ENCODE results near the gene FAM171A1.
A peak's percentile ranks its signal among the peaks of the same experiment; 100 is the strongest.

The FAM171A1 gene

DNA sequence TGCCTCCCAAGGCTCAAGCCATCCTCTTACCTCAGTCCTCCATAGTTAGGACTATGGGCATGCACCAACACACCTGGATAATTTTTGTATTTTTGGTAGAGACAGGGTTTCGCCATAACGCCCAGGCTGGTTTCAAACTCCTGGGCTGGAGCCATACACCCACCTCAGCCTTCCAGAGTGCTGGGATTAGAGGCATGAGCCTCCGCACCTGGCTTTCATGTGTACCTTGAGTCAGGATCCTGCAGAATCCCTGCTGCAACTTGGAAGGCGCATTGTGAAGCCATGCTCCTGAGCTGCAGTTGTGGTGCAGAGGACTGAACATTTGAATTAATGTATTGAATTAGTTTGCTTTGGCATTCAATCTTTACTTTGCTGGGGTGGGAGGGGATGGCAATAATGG is 173.2 kb downstream of the FAM171A1 start:
- DNase-seq, result no peak

GRCh38 chr10:15197276-15197675 is 173.8 kb downstream of the FAM171A1 start:
- DNase-seq, result no peak

GRCh38 chr10:15196021-15196834 is 174.9 kb downstream of the FAM171A1 start:
- DNase-seq, result no peak

DNA sequence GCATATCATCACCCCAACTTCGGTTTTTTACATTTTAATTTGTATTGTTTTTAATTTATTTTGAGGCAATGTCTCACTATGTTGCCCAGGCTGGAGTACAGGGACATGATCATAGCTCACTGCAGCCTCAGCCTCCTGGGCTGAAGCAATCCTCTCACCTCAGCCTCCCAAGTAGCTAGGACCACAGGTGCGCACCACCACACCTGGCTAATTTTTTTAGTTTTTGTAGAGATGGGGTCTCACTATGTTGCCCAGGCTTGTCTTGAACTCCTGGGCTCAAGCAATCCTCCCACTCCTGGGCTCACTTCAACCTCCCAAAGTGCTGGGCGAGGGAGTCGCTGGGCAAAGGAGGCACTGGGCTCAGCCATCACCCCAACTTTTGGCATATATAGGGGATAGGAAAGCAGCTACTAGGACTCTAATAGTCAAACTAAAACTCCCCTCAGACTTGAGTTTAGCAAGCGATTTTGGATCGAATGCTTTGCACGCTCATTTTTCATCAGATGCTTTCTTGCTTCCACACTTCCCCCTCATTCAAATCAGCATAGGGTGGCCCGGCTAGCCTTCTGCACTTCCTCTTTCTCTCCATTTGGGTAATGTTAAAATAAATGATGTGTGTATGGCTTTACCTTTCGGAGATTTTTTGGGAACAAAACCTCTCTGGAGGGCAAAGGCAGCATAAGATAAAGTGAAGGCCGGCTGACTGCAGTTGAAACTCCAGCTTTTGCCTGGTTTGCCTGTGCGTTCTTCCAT is 181.8 kb downstream of the FAM171A1 start:
- DNase-seq, result no peak

DNA sequence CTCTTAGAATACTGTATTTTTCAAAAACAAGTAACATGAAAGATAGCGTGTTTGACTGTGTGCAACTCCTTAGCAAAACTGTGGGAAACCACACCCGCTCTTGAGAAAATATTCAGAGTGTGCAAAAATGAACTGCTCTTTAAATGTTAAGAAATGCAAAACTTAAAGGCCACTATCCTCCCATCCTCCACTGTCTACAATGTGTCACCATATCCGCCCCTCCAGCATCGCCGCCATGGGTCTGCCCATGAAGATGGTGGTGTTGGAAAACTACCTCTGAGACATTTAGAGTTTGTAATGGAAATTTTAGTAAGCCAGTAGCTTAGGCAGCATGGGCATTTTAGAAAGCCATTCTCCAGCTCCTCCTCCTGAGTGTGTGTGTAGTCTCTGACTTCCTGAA is 182.5 kb downstream of the FAM171A1 start:
- peak; percentile 41 for DNase-seq

DNA sequence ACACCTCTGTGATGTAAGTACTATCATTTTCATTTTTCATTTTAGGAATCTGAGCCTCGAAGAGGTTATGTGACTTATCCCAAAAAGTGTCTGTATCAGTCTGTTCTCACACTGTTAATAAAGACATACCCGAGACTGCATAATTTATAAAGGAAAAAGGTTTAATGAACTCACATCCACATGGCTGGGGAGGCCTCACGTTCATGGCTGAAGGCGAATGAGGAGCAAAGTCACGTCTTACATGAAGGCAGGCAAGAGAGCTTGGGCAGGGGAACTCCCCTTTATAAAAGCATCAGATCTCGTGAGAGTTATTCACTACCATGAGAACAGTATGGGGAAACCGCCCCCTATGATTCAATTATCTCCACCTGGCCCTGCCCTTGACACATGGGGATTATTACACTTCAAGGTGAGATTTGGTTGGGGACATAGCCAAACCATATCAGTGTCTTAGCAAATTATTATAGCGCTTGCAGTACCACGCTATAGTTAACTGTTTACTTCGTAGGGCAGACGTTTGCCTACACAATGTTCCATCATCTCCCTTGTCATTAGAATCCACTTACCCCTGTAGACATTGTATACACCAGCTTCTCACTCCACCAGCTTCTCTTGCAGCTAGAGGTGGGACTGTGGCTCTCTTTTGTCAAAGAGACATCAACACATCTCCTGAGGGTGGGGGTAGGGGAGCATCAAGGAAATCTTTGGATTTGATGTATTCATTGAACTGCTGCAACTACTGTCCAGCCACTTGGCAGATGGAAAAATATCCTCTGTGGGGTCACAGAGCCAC is 187.2 kb downstream of the FAM171A1 start:
- DNase-seq, result no peak

DNA sequence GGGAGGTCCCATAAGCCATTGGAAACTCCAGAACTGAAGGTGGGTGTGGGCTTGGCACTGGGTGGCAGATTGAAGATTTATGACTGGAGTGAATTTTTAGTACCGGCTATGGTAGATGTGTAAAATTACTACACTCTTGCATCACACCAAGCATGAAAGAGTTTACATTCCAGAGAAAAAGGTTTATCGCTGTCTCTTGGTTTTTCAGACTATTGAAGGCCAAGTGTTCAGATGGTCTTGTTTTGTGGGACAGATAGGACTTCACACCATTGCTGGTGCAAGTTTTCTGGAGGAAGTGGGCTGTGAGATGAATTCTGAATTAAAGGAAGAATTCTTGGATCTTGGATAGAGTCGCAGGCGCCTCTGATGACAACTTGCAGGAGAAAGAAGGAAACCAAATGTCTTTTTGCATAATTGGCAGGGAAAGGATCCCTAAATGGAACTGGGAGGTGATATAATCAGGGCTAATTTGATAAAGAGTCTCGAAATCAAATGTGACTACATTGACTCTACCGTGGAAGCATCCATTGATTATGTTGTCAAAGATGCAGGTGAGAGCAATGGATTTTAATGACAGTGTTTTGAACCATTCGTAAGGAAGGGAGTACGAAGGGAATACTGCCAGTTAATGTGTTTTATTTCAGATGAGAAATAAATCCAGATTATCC is 188.4 kb downstream of the FAM171A1 start:
- DNase-seq, result no peak

- no peak for DNase-seq
Measured at GRCh38 chr10:15181576-15182156, 189.4 kb downstream of the FAM171A1 start.

DNA sequence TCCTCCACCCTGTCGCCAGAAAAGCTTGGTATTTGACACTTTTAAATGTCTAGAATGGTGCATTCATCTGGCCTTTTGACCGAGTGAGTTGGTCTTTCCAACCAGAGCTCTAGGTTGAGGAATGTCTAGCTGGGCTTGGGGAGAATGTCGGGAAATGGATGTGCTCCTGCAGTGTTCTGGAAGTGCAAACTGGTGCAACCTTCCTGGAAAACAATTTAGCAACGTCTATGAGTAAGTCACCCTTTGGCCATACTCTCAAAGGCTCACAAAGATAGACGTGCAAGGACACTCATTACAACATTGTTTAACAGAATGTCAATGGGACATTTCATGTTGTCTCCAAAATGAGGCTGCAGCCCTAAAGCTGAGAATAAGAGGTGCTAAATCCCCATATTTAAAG is 190.4 kb downstream of the FAM171A1 start:
- no peak for DNase-seq

DNA sequence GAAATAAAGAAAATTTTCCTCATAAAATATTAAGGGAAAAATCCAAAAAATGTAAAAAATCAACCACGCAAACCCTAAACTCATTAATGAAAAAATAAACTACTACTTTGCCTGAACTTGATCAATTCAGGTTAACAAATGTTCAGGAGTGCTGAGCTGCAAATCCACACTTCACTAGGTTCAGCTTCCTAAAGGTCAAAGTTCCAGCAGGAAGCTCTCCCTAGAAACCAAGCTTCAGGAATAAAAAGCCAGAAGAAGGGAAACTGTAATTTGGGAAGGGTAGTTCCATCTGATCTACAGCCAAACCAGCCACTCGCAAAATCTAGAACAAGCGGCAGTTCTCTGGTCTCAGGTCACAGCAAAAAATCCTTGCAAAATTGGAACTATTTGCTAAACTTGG is 194.8 kb downstream of the FAM171A1 start:
- DNase-seq, result no peak

GRCh38 chr10:15175587-15175986 is 195.5 kb downstream of the FAM171A1 start:
- no peak for DNase-seq

GRCh38 chr10:15172306-15172840 is 198.7 kb downstream of the FAM171A1 start:
- no peak for DNase-seq

DNA sequence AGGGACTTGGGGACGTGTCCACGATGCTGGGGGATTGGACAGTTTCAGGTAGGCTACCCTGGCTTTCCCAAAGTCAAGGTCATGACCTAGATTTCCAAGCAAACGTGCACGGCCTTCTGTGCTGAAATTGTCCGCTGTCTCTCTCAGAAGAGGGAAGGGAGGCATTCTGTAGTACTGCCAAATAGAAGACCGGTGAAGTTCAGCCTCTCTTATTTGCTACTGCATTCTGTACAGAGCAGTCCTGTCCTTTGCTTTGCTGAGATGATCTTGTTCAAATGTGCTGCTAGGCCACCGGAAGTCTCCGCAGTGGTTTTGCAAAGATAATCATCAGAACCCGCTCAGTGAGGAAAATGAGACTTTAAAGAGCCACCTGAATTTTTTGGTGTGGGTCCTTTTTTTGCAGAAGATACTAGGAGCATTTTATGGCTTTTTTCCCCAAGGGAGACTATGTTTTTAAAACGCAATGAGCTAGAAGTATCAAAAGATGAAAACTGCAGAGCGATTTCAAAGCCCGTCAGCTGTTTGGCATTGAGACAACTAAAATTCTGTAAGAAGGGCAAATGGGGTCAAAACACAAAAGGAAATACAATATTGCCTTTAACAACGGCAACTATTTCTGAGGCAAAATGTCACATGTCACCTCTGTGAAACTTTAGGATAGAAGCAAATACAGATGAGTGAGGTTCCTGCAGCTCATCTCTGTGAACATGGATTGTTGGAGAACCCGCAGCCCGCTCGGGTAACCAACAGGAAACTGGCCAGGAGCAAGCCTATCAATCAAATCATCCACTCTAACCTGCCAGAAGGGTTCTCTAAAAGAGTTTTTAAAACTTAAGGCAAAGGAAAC is 201.3 kb downstream of the FAM171A1 start:
- peak; percentile 41 for DNase-seq

DNA sequence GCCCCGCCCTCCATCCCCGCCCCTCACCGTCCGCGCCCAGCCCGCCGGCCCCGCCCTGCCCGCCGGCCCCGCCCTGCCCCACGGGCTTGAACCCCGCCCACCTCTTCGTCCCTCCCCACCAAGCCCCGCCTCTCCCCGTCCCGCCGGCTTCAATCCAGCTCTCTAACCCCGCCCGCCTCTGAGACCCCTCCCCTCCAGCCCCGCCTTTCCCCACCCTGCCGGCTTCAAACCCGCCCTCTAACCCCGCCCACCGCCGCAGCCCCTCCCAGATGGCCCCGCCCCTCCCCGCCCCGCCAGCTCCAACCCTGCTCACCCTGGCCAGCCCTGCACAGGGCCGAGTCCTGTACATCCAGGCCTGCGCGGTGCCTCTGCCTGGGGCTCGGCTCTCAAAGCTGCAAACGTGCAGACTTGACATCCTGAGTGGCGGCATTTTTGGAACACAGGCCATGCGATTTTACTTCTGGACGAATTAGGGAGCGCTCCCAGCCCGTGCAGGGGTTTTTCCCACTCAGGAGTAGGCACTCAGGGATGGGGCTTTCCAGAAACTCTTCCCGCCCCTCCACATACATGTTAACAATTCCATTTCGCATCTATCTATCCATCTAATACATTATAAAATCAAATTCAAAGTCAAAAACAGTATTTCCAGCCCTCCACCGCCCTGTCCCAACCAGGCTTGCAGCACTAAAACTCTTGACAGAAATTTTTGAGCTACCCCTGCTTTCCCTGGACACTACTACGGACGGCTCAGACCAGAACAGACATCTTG is 202.1 kb downstream of the FAM171A1 start:
- peak; percentile 91 for DNase-seq

DNA sequence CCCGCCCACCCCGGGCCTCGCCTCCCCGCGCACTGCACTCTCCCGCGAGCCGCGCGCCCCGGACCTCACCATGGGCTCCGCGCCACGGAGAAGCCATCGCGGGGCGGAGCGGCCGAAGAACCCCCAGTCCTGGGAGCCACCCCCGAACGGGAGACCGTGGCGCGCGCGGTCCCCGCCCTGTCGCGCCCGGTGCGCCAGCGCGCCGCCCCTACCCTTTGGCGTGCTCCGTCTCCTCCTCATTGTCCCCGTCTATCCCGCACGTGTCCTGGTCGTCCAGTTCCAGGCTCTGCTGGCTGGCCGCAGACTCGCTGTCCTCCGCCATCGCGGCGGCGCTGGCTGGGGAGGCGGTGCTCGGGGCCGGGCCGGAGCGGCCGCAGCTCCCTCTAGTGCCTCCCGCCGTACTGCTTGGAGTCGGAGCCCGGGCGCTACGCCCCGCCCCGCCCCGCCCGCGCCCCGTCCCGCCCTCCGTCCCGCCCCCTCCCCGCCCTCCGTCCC is 202.8 kb downstream of the FAM171A1 start, which contains the start of gene NMT2:
Gene NMT2 (minus strand): TSS at position 403 of the 495 bp plus-strand sequence. CDS start 81 bp downstream, at position 322.
- DNase-seq, result peak; percentile 84

- peak; percentile 59 for DNase-seq
Measured at GRCh38 chr10:15167411-15168290, 203.4 kb downstream of the FAM171A1 start.

- DNase-seq, result no peak
Measured at GRCh38 chr10:15166325-15166724, 204.8 kb downstream of the FAM171A1 start.

DNA sequence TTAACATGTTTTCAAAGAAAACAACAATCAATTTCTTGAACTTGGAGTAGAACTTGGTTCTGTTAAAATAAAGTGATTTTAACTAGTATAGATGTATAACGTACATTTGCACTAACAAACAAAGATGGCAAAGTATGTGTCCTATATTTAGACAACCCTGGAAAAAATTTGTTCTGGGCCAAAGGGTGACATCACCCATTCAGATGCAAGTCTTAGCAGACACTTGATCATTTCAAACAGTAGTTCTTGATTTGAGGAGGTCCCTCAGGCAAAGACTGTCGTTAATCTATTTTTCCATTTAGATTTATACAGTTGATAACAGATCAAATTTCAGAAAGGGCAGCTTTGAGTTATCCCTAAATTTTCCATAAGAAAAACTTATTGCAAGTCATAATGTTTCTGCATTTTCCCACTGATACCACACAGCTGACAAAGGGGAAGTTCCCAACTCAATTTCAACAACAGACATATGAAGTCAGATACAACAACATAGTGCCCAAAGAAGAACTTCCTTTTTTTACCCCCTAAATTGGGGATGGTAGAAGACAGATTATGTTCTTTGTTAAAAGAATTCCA is 207.7 kb downstream of the FAM171A1 start:
- no peak for DNase-seq

Measured in activated CD4-positive, CD25-positive, alpha-beta regulatory T cell treated with anti-CD3 and anti-CD28 coated beads, Interleukin-2, amount 50 U/mL, for 72 hours (primary cell).